Psoas muscle (tissue), 8 donors: ENCODE measurements around the gene HTT. TPM values are rescaled to one million over a fixed set of nuclear protein-coding genes. Genes with fewer than 3 reads are reported as not detected.
A peak's percentile ranks its signal among the peaks of the same experiment; 100 is the strongest.

Experiments
- ATAC-seq, 4 donors: fragments of 200-7000 bp; cut with Tn5 transposase; one replicate each; pipeline ENCODE4 v1.9.1; 2020; ENCODE audit warnings: moderate library complexity in 3 of 4, mild to moderate bottlenecking in 2 of 4
- DNase-seq, 2 donors: peaks; one replicate each; pipeline ENCODE4 v3.0.0-alpha.2; 2020
- H3K27ac ChIP-seq: fragments of 200-600 bp; one replicate; pipeline ENCODE4 v1.8.0; 2022
- H3K27me3 ChIP-seq, 3 donors: fragments of 200-600 bp in 1 of 3; one replicate each; pipeline versions ENCODE4 v1.6.1 to v1.8.0; 2013 to 2022; ENCODE audit warnings: low read length in 2 of 3, mild to moderate bottlenecking in 2 of 3, moderate library complexity in 1 of 3; ENCODE audit not compliant: insufficient read depth in 3 of 3
- H3K36me3 ChIP-seq, 2 donors: fragments of 200-600 bp in 1 of 2; one replicate each; pipeline versions ENCODE4 v1.6.1 to v1.8.0; 2013 to 2022; ENCODE audit warnings: low read depth in 1 of 2, mild to moderate bottlenecking in 1 of 2, moderate library complexity in 1 of 2; ENCODE audit not compliant: insufficient read depth in 1 of 2
- H3K4me1 ChIP-seq: fragments of 200-600 bp; one replicate; pipeline ENCODE4 v1.8.0; 2022
- H3K4me3 ChIP-seq: fragments of 200-600 bp; one replicate; pipeline ENCODE4 v1.8.0; 2022; ENCODE audit warnings: mild to moderate bottlenecking
- H3K9me3 ChIP-seq: fragments of 200-600 bp; one replicate; pipeline ENCODE4 v1.8.0; 2022
- WGBS, 3 donors: extraction: QIAGEN DNeasy Blood & Tissue Kit; methylation state at CpG; one replicate each; pipeline versions ENCODE4 v1.1.6 to v1.1.7; 2013; 5-methylcytosine and 5-hydroxymethylcytosine counted together
- intact Hi-C, 2 donors: fragments of 100-400 bp; cut with DNase I; formaldehyde crosslinking; loops; one replicate each; pipeline versions ENCODE4 v1.11.0 to v1.14.2; 2022
- polyA plus RNA-seq, 3 donors: library from polyadenylated mRNA; stranded (reverse); fragments of 200-250 nt; gene quantifications; one replicate each; pipeline ENCODE4 v1.2.3, GENCODE V29; 2013
- total RNA-seq, 4 donors: library from RNA; stranded (reverse); fragmentation: NEBNext Ultra II Directional in 2 of 4; extraction: Animal tissue kit (Norgen Biotek cat#: 25700) in 2 of 4; gene quantifications; one replicate each; pipeline versions ENCODE4 v1.2.1 to v1.2.4, GENCODE V29; 2021 to 2023
- TF ChIP-seq, protein P1 (sequence below): fragments of 200-600 bp; IDR thresholded peaks from one replicate; pipeline ENCODE4 v1.8.0; 2022; ENCODE audit warnings: antibody characterized with exemption
- donor health status: healthy with polysubstance abuse.
- donor health status: DM: no; HTN: no; CAD: no; lungs with moderate emphysema.
- donor health status: Bipolar disorder and iron deficiency.
- donor health status: healthy.
- donor health status: DM: yes; HTN: yes; CAD: no.
- donor health status: DM: no; HTN: no; CAD: no.
- donor health status: DM: no; HTN: no; CAD: no.
- donor health status: DM: yes; HTN: yes; CAD: no.

HTT gene
- total and polyA plus RNA-seq, 7 donors: 6.7 to 39.9 (median 29.6) TPM

DNA sequence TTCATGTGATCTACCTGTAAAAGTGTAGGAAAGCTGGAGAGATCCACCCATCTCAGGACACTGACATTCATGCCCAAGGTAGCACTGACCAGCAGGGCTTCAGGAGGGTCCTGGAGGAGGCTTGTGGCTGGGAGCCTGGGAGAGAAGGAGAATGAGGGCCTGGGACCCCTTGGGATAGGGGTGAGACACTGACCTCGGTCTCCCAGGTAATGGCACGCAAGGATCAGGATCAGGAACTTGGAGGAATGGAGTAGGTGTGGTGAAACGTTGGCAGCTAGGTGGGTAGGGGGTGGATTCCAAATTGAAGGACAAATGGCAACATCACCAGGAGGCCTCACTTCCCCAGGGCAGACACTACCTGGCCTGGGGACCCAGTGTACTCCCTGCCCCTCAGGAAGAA, 206.0 kb downstream of the HTT start:
- Histone ChIP-seq H3K36me3 (no peaks in the 10 kb centered on the region), H3K27ac (no peak overlapping the region), H3K9me3 (no peaks in the 10 kb centered on the region), H3K27me3 (no peaks in the 10 kb centered on the region), H3K4me1 (peaks cover 2% of the 10 kb centered on the region), H3K4me3 (no peak overlapping the region)
- intact Hi-C loops: no loop called here
- TF ChIP-seq, protein P1, sequence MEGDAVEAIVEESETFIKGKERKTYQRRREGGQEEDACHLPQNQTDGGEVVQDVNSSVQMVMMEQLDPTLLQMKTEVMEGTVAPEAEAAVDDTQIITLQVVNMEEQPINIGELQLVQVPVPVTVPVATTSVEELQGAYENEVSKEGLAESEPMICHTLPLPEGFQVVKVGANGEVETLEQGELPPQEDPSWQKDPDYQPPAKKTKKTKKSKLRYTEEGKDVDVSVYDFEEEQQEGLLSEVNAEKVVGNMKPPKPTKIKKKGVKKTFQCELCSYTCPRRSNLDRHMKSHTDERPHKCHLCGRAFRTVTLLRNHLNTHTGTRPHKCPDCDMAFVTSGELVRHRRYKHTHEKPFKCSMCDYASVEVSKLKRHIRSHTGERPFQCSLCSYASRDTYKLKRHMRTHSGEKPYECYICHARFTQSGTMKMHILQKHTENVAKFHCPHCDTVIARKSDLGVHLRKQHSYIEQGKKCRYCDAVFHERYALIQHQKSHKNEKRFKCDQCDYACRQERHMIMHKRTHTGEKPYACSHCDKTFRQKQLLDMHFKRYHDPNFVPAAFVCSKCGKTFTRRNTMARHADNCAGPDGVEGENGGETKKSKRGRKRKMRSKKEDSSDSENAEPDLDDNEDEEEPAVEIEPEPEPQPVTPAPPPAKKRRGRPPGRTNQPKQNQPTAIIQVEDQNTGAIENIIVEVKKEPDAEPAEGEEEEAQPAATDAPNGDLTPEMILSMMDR: no peak
- 90 to 94% (median 90%) methylated on average over 3 of the region's 3 CpGs for WGBS, 3 donors
- DNase-seq (no peak), ATAC-seq (no peak)

DNA sequence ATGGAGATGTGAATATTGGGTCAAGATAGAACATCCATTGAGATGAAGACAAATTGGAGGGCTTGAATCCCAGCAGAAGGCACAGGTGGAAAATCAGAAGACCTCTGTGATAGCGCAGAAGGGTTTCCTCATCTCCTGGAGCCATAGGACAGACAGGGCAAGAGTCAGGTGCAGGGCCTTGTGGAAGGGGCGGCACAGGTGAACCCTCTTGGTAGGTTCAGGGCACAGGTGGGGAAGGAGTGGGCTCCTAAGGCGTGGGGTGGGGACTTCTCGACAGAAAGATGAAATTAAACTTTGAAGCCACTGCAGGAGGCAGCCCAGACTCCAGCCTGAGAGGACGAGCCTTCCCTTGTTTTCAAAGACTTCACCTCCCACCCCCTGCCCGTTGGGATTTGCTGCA, 209.0 kb downstream of the HTT start:
- H3K4me1 ChIP-seq: peaks cover 11% of the 10 kb centered on the region
- ATAC-seq: no peak
- no peaks in the 10 kb centered on the region for H3K36me3 ChIP-seq
- 78 to 81% (median 80%) methylated on average over 6 of the region's 6 CpGs for WGBS, 3 donors
- H3K27me3 ChIP-seq: no peaks in the 10 kb centered on the region
- TF ChIP-seq, protein P1: no peak
- H3K4me3 ChIP-seq: no peak overlapping the region
- no peak for DNase-seq
- intact Hi-C loops: no loop called here
- H3K27ac ChIP-seq: no peak overlapping the region
- H3K9me3 ChIP-seq: no peaks in the 10 kb centered on the region

DNA sequence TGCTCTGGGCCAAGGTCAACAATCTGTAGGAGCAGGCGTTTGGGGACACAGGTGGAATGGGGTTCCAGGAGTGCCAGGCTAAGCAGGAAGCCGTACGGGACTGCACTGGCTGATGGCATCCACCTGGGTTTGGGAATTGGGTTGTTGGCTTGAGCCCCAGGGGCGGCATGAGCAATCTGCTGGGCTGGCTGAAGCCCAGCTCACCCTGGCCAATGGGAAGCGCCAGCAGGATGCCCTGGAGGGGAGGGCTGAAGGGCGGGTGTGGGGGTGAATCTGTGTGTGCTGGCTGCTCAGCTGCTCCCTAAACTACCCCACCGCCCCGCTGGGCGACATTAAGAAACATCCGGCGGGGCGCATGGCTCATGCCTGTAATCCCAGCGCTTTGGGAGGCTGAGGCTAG, 209.4 kb downstream of the HTT start:
- no peak overlapping the region for H3K27ac ChIP-seq
- H3K4me1 ChIP-seq: peaks cover 11% of the 10 kb centered on the region
- DNase-seq (peak in 1 of 2 donors; percentile 18), ATAC-seq (peak in 3 of 4 donors; percentile 23 to 29 (median 29))
- no peak overlapping the region for H3K4me3 ChIP-seq
- H3K27me3 ChIP-seq: no peaks in the 10 kb centered on the region
- WGBS, 3 donors: 48 to 65% (median 60%) methylated on average over 13 of the region's 13 CpGs
- intact Hi-C loops: no loop called here
- TF ChIP-seq, protein P1: no peak
- H3K36me3 ChIP-seq: no peaks in the 10 kb centered on the region
- no peaks in the 10 kb centered on the region for H3K9me3 ChIP-seq

DNA sequence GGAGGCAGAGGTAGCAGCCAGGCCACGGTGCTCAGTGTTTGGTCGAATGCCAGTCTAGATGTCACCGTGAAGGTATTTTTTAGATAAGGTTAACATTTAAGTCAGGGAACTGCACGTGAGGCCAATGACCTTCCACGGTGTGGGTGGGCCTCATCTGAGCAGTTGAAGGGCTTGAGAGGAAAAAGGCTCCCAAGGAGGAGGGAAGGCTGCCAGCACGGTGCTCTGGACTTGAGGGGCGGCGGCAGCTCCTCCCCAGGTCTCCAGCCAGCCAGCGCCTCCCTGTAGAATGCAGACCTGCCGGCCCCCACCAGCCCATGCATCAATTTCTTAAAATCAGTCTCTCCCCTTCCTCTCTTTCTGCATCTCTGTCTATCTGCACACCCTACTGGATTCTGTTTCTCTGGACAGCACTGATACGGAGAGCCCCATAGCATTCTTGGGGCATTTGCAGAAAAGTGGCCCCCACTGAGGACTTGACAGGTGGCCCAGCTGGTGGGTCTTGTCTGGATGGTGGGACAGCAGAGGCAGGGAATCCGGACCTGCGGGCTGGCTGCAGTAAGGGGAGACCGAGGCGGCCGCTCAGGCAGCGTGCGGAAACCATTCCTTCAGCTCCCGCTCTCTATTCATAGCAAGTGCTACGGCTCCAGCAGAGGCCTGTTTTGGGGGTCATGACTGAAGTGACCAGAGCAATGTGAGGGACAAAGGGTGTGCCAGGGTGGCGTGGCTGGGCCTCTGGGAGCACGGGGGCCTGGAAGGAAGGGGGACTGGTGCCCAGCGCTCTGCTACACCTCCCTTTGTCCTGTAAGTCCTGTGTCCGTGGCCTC, 210.5 kb downstream of the HTT start:
- Histone ChIP-seq H3K27ac (peak overlapping the region; percentile 72), H3K4me3 (no peak overlapping the region), H3K27me3 (no peaks in the 10 kb centered on the region), H3K9me3 (no peaks in the 10 kb centered on the region), H3K36me3 (no peaks in the 10 kb centered on the region), H3K4me1 (peaks cover 17% of the 10 kb centered on the region)
- ATAC-seq (no peak), DNase-seq (peak in 1 of 2 donors; percentile 10)
- intact Hi-C loops: no loop called here
- WGBS, 3 donors: 82 to 85% (median 83%) methylated on average over 23 to 24 of the region's 24 CpGs
- TF ChIP-seq, protein P1: no peak
